Ovary (tissue), 9 donors: ENCODE results near the gene ALK. TPM values are rescaled to one million over a fixed set of nuclear protein-coding genes. Genes with fewer than 3 reads are reported as not detected.

Experiments used
- DNase-seq, 5 donors: peaks; one replicate each; pipeline ENCODE4 v3.0.0-alpha.2; 2019 to 2020
- H3K27ac ChIP-seq, 2 donors: fragments of 200-600 bp; one replicate each; pipeline versions ENCODE4 v1.5.1 to v1.8.0; 2019 to 2022
- H3K27me3 ChIP-seq: fragments of 200-600 bp; one replicate; pipeline ENCODE4 v1.8.0; 2022
- H3K36me3 ChIP-seq: fragments of 200-600 bp; sonication (generic); one replicate; pipeline ENCODE4 v1.5.1; 2019
- H3K4me1 ChIP-seq: one replicate; pipeline ENCODE4 v1.8.1; 2013; ENCODE audit warnings: mild to moderate bottlenecking, moderate library complexity; ENCODE audit not compliant: insufficient read depth
- H3K4me3 ChIP-seq: fragments of 200-600 bp; sonication (generic); one replicate; pipeline ENCODE4 v1.5.1; 2017
- H3K9me3 ChIP-seq, 2 donors: fragments of 200-600 bp in 1 of 2; sonication (generic) in 1 of 2; one replicate each; pipeline versions ENCODE4 v1.5.1 to v1.8.1; 2013 to 2019; ENCODE audit warnings: mild to moderate bottlenecking in 1 of 2, moderate library complexity in 1 of 2
- CTCF ChIP-seq, 3 donors: fragments of 450-650 bp in 2 of 3; fragments of 200-600 bp in 1 of 3; IDR thresholded peaks; one replicate each; pipeline versions ENCODE4 v1.5.1 to v1.8.0; 2016 to 2022; ENCODE audit warnings: antibody characterized with exemption in 3 of 3, mild to moderate bottlenecking in 1 of 3
- EP300 ChIP-seq: sonication (generic); formaldehyde crosslinking; IDR thresholded peaks from one replicate; pipeline ENCODE4 v1.6.1; 2017; ENCODE audit warnings: antibody characterized with exemption
- POLR2A ChIP-seq: fragments of 450-650 bp; IDR thresholded peaks from one replicate; pipeline ENCODE4 v1.6.1; 2017; ENCODE audit warnings: antibody characterized with exemption, mild to moderate bottlenecking, moderate library complexity
- WGBS, 3 donors: extraction: QIAGEN DNeasy Blood & Tissue Kit in 1 of 3; methylation state at CpG; one replicate each; pipeline versions ENCODE4 v1.1.5 to v1.1.7; 2013 to 2017; 5-methylcytosine and 5-hydroxymethylcytosine counted together
- intact Hi-C, 4 donors: fragments of 100-400 bp; cut with DNase I; formaldehyde crosslinking; loops; one replicate each; pipeline versions ENCODE4 v1.11.0 to v1.15.1; 2022 to 2023
- polyA plus RNA-seq, 2 donors: library from polyadenylated mRNA; stranded (reverse); fragments of 200-250 nt in 1 of 2; fragments of 350-450 nt in 1 of 2; fragmentation: Illumina TruSeq in 1 of 2; extraction: RNeasy Lipid Tissue Mini Kit (QIAGEN cat#74804) in 1 of 2; gene quantifications; one replicate each; pipeline ENCODE4 v1.2.3, GENCODE V29; 2013 to 2014
- small RNA-seq: library from RNA; depleted of rRNA; stranded (forward); fragments of <200 nt; gene quantifications from one replicate; pipeline ENCODE3, GENCODE V24; 2016
- total RNA-seq, 7 donors: library from RNA; depleted of rRNA in 2 of 7; stranded (reverse); fragments of >200 nt in 2 of 7; fragmentation: NEBNext Ultra II Directional in 3 of 7; extraction: Animal tissue kit (Norgen Biotek cat#: 25700) in 3 of 7; gene quantifications; one replicate each; pipeline versions ENCODE4 v1.1.0 to v1.2.4, GENCODE V29; 2016 to 2023
- donor health status: DM: no; HTN: no; CAD: no; lungs with moderate emphysema.
- donor health status: DM: no; HTN: no; CAD: no.
- donor health status: Bipolar disorder and iron deficiency.
- donor health status: DM: yes; HTN: yes; CAD: no.
- donor health status: DM: no; HTN: no; CAD: no.
- donor health status: DM: yes; HTN: yes; CAD: no.

Gene ALK
- total and polyA plus RNA-seq, 9 donors: 0.05 to 1.7 (median 0.23) TPM; not detected in 1

- WGBS, 3 donors: 98 to 100% (median 98%) methylated on average over 2 of the region's 2 CpGs
- Histone ChIP-seq H3K27me3 (no peaks in the 10 kb centered on the region), H3K9me3 (no peaks in the 10 kb centered on the region), H3K27ac (no peak overlapping the region), H3K4me1 (no peaks in the 10 kb centered on the region), H3K36me3 (no peaks in the 10 kb centered on the region), H3K4me3 (no peak overlapping the region)
- TF ChIP-seq POLR2A (no peak), EP300 (no peak), CTCF (IDR thresholded peaks at IDR 0.05) (no peak)
- DNase-seq: no peak
- intact Hi-C loops: no loop called here
Measured at GRCh38 chr2:29154610-29155009, 766.8 kb downstream of the ALK start.

- intact Hi-C loops: no loop called here
- Histone ChIP-seq H3K9me3 (no peaks in the 10 kb centered on the region), H3K27me3 (no peaks in the 10 kb centered on the region), H3K4me1 (no peaks in the 10 kb centered on the region), H3K36me3 (no peaks in the 10 kb centered on the region), H3K27ac (no peak overlapping the region), H3K4me3 (no peak overlapping the region)
- TF ChIP-seq CTCF (IDR thresholded peaks at IDR 0.05) (no peak), EP300 (no peak), POLR2A (no peak)
- no peak for DNase-seq
- WGBS, 3 donors: 66 to 94% (median 92%) methylated on average over 3 of the region's 3 CpGs
Measured at GRCh38 chr2:29147963-29148362, 773.4 kb downstream of the ALK start.

- intact Hi-C loops: no loop called here
- Histone ChIP-seq H3K36me3 (no peaks in the 10 kb centered on the region), H3K27me3 (no peaks in the 10 kb centered on the region), H3K27ac (no peak overlapping the region), H3K9me3 (no peaks in the 10 kb centered on the region), H3K4me3 (no peak overlapping the region), H3K4me1 (no peaks in the 10 kb centered on the region)
- DNase-seq: no peak
- 84 to 93% (median 92%) methylated on average over 3 of the region's 3 CpGs for whole genome bisulfite sequencing, 3 donors
- TF ChIP-seq EP300 (no peak), CTCF (IDR thresholded peaks at IDR 0.05) (no peak), POLR2A (no peak)
Measured at GRCh38 chr2:29146197-29146596, 775.2 kb downstream of the ALK start.

GRCh38 chr2:29143657-29144056, 777.7 kb downstream of the ALK start:
- H3K36me3 ChIP-seq: no peaks in the 10 kb centered on the region
- TF ChIP-seq CTCF (IDR thresholded peaks at IDR 0.05): no peak
- TF ChIP-seq EP300: no peak
- TF ChIP-seq POLR2A: no peak
- DNase-seq: no peak
- H3K27ac ChIP-seq: no peak overlapping the region
- H3K4me1 ChIP-seq: no peaks in the 10 kb centered on the region
- H3K4me3 ChIP-seq: no peak overlapping the region
- H3K9me3 ChIP-seq: no peaks in the 10 kb centered on the region
- H3K27me3 ChIP-seq: no peaks in the 10 kb centered on the region
- intact Hi-C loops: no loop called here
- 84 to 92% (median 91%) methylated on average over 6 of the region's 6 CpGs for WGBS, 3 donors

Small RNAs within 50 kb of the gene (small RNA-seq; reads per million reads assigned to genes)
- gene RN7SL516P: not detected

Other genes starting within 250 kb of the ALK start
- 100 to 1,000 TPM in 2 of 7 donors, 10 to 100 TPM in 5; 65.1 to 103 (median 81.6) TPM for gene YPEL5, start 225.4 kb upstream of the ALK start, total RNA-seq
- 10 to 100 TPM; 68.9 to 91.2 TPM for gene YPEL5, start 225.4 kb upstream of the ALK start, polyA plus RNA-seq